Lower leg skin (tissue), 3 donors: Measurements from ENCODE around the gene AKR1C4.

Experiments used
- POLR2A ChIP-seq, 2 donors: fragments of 450-650 bp; IDR thresholded peaks; one replicate each; pipeline ENCODE4 v1.6.1; 2016 to 2017; ENCODE audit warnings: antibody characterized with exemption in 2 of 2, mild to moderate bottlenecking in 1 of 2, moderate library complexity in 1 of 2
- TF ChIP-seq, protein P1 (sequence below), 3 donors: fragments of 450-650 bp; IDR thresholded peaks; one replicate each; pipeline ENCODE4 v1.5.1; 2016; ENCODE audit warnings: antibody characterized with exemption in 3 of 3, mild to moderate bottlenecking in 3 of 3, moderate library complexity in 2 of 3

DNA sequence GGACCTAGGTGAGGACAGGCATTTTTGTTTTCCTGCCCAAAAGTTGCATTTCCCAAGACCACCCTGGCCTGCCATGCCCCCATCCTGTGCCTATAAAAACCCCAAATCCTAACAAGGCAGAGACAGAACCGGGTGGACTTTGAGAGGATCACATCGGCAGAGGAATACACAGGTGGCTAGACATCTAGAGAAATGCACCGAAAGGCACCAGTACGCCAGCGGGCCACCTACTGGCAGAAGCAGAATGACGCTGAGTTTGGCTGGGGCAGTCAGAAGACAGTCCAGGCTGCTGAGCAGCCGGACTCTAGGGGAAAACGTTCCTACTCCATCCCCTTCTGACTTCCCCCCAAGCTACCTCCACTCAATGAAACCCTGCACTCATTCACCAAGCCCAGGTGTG is 2.8 kb downstream of the AKR1C4 start:
- TF ChIP-seq, protein P1, sequence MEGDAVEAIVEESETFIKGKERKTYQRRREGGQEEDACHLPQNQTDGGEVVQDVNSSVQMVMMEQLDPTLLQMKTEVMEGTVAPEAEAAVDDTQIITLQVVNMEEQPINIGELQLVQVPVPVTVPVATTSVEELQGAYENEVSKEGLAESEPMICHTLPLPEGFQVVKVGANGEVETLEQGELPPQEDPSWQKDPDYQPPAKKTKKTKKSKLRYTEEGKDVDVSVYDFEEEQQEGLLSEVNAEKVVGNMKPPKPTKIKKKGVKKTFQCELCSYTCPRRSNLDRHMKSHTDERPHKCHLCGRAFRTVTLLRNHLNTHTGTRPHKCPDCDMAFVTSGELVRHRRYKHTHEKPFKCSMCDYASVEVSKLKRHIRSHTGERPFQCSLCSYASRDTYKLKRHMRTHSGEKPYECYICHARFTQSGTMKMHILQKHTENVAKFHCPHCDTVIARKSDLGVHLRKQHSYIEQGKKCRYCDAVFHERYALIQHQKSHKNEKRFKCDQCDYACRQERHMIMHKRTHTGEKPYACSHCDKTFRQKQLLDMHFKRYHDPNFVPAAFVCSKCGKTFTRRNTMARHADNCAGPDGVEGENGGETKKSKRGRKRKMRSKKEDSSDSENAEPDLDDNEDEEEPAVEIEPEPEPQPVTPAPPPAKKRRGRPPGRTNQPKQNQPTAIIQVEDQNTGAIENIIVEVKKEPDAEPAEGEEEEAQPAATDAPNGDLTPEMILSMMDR (IDR thresholded peaks at IDR 0.05): no peak
- TF ChIP-seq POLR2A (IDR thresholded peaks at IDR 0.05): no peak
